Erythroblast (primary cell): Measurements from ENCODE around the gene SGSH.

Experiments used
- GATA1 ChIP-seq: IDR thresholded peaks from 2 replicates; pipeline ENCODE4 v1.6.1; 2011; ENCODE audit warnings: low read depth, mild to moderate bottlenecking, control low read depth, low read length, moderate library complexity
- POLR2A ChIP-seq: IDR thresholded peaks from 2 replicates; pipeline ENCODE4 v1.6.1; 2011; ENCODE audit warnings: mild to moderate bottlenecking, low read length

DNA sequence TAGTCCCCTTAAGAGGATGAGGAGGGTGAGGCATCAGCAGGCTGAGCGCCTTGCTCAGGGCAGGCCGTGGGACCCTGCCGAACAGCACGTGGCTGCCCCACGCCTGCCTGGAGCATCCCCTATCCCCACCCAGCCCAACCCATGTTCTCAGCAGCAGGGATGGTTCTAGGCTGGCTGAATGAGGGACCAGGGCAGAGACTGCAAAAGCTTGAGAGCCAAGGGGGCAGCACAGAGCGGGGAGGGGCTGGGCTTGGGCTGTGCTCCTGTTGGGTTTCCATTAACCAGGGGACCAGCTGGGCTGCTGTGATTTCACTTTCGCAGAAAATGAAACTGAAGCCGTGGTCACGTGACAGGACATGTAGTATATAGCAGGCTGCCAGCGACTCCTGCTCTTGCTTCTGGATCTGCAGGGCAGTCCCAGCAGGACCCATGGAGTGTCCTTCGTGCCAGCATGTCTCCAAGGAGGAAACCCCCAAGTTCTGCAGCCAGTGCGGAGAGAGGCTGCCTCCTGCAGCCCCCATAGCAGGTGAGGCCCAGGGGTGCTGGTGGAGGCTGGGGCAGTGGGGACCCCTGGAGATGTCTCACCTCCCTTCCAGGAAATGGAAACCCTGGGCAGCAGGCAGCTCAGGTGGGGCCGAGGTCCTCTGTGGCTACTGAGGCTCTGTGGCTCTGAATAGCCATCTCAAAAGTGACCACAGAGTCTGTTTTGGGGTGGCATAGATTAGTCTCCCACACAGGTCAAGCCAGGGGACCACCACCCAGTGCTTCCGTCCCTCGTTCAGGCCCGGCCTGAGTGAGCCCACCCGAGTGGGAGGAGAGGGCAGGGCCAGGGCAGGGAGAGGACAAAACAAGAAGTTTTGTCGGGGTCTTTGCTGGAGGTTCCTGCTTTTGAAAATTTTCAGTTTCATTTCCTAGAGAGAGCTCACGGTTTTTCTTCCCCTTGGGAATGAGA lies 43.4 kb upstream of the SGSH start:
- TF ChIP-seq POLR2A = peak; percentile 47
- TF ChIP-seq GATA1 = no peak
